COLO668 (cell line): Measurements from ENCODE around the gene TMEM54.

Source experiments
- DNase-seq: peaks from one replicate; lab custom pipeline; 2025; ENCODE audit not compliant: unreplicated experiment; lab: John Stamatoyannopoulos, UW

Gene TMEM54

DNA sequence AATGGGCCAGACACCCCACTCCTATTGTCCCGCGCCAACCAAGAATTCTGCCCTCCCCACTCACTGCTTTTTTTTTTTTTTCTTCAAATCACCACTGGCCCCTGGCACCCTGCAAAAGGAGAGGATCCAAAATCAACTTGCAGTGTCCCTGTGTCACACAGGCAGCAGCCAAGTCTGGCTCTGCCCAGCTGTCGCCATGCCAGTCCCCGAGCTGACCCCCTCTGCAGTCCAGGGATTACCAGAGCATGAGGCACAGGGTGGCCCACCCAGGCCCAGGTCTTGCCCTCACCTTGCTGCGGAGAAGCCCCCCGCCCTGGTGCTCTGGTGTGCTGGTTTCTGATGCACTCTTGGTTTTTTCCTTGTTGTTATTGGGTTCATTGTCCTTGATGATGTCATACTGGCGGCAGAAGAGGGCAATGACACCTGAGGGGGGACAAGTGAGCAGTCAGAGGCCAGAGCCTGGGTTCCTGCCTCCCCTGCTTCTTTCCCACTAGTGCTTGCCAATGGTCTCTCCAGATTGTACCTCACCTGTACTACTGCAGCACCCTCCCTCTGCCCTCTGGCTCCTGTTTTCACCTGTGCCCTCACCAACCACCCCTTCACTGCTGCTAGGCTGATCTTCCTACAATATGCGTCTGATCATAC lies 36.7 kb downstream of the TMEM54 start:
- no peak for DNase-seq

DNA sequence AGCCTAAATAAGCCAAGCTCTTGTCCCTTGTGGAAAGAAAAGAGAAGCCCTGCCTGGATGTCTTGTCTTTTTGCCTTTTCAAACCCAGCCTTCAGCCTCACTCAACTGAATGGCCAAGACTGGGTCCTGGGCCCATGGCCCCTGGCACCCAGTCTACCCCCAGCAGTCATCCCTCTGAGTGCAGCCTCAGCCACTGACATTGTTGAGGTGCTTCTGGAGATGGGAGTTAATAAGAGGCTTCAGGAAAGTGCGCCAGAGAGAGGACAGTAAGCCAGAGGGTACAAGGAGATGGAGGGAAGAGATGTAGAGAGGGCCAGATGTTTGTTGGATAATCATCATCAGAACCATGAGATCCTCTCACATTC lies 37.3 kb downstream of the TMEM54 start:
- no peak for DNase-seq

DNA sequence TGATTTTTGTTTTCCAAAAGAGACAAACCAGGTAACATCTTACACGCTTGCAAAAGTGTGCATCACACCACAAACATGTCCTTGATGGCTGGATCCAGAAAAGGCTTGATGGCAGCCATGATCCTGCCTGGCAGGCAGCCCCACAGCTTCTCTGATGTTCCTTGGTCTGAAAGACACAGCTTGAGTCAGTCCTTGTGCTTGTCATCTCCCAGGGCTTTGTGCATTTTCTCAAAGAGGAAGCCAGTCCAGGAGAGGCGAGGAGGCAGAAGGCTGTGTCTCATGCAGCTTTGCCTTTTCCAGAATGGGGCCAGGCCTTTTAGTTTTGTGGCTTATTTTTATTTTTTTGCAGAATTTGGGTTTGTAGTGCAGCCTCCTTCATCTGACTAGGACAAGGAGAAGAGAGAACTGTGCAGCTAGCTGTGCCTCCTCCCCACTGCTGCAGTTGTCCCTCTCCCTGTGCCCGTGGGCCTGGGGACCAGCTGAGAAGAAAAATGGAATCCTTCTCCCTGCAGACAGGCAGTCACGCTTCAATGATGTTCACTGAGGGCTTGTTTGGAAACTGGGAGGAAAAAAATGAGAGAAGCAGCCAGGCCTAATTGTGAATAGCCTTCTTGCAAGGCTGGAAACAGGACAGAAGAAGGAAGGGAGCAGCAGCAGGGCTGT lies 37.8 kb downstream of the TMEM54 start:
- DNase-seq, result no peak

DNA sequence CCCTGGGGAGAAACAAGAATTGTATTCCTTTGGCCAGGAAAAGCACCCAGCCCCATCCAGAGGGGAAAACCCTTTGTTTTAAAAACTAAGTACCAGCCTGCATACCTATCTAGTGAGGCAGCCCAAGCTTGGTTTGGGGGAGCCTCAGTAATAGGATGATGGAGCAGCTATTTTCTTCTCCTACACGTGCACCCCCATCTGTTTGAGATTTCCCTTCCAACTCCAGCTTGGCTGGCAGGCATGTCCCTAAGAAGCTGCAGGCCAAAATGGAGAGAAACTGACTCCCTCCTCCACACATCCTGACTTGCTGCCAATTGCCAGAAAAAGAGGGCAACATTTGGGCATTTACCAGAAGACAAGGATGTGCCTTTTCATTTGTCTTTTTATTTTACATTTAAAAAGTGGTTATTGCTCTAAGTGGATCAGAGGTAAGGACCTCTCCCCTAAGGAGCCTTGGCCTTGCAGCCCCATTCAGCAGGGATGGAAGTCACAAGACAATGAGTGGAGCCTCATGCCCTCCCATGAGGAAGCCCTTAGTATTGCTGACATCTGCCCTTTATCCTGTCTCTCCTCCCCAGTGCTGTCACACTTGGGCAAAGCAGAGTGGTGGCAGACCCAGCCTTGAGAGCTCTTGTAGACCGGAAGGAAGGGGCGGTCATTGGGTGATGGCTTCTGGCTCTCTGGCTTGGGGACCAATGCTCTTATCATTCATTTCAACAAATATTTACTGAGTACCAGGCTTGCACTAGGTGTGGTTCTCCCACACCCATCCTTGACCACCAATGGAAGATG lies 39.1 kb downstream of the TMEM54 start:
- no peak for DNase-seq

GRCh38 chr1:32860566-32860965 lies 40.6 kb downstream of the TMEM54 start:
- no peak for DNase-seq

DNA sequence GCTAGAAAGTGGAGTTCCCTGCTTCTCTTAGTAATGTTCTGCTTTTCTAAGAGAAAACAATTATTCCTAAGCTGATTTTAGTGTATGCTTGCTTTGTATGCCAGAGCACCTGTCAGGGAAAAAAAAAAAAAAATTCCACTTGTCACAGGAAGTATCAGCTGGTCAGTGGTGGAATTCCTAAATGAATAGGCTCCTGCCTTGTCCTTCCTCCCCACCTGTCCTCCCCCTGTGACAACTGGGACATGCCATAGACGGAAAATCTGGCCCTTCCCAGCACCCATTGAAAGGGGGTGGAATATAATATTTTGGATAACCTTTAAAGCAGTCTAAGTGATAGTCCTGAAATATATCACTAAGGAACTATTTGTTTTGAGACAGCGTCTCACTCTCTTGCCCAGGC lies 41.3 kb downstream of the TMEM54 start:
- DNase-seq, result no peak

GRCh38 chr1:32858791-32859190 lies 42.4 kb downstream of the TMEM54 start:
- no peak for DNase-seq

DNA sequence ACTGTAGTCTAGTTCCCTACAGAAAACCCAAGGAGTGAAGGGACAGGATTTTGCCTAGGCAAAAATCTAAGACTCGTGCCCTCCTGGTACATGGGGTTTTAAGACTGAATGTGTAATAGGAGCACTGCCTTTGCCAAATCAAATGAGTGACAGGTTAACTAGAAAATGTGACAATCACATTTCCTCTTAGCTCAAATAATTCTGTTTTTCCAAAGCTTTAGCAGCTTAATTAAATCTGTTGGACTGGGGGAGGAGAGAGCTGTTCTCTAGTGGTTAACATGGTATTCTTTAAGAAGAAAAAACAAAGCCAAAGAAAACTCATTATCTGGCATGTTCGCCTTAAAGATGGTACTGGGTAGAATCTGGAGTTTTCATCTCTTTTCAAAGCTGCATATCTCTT lies 43.1 kb downstream of the TMEM54 start:
- no peak for DNase-seq

DNA sequence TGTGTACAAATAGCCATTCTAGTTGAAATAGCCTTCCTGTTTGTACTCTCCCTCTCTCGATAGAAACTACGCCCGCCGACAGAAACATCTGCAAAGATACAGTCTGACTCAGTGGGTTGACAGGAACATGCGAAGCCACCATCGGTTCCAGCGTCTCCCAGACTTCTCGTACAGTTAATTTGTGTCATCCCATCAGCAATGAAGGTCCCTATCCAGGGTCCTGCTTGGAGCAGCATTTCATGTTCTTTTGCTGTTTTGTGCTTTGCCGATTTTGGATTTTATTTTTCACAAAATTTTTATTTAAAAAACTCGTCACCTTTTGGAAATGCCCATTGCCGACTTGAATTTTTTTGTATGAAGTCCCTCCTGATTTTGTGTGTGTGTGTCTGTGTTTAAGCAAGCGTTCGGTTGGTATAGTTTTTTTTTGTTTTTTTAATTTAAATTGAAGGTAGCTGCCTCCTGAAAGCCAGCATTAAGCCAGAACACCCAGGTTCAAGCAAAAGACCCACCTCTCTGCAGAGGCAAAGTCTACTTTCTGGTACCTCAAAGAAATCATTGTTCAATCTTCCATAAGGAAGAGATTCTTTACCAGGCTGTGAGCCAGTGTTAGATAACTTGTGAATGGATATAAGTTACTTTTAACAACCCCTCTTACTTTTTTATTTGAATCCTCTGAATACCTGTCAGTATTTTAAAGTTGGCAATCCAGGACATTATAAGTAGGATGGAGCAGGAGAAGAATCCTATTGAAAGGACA lies 45.1 kb downstream of the TMEM54 start:
- no peak for DNase-seq

GRCh38 chr1:32848354-32849063 lies 52.7 kb downstream of the TMEM54 start:
- no peak for DNase-seq
